GM18907 (cell line): Measurements from ENCODE around the gene CXCR5.

Experiments
- ATAC-seq: cut with Tn5 transposase; IDR thresholded peaks from one replicate; pipeline ENCODE4 v1.9.1; 2021; ENCODE audit warnings: mild to moderate bottlenecking, moderate library complexity; ENCODE audit not compliant: unreplicated experiment

Gene CXCR5

DNA sequence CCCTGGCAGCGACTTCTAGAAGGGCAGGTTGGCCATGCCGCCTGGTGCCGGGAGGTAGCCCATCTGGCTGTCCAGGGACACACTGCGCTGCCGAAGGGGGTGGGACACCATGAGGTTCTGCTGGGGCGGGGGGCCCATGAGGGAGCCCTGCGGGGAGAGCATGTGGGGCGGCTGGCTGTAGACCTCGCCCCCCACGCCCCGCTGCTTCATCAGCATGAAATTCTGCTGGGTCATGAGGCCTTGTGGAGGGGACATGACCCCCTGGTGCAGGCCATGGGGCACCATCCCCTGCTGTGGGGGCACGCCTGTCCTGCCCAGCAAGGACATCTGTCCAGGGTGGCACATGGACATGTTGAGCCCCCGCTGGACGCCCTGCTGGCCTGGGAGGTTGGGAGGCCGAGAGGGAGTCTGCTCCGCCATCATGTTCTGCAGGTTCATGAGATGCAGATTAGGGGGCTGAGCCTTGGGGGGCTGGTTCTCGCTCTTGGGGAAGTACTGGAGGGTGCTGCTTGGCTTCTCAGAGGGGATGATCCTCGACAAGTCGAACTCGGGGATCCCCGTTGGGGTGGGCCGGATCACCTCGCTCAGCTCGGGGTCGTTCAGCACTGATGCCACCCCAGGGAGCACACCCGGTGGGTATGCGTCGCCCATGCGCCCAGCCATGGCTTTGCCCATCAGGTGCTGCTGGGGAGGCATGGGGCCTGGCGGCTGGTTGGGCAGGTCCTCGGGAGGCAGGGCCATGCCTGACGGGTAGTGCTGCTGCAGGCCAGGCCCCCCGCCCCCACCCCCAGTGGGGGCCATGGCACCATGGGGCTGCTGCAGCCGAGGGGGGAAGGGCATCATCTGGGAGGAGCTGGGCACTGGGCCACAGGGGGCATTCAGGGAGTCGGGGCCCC lies 15.0 kb downstream of the CXCR5 start:
- no peak for ATAC-seq

DNA sequence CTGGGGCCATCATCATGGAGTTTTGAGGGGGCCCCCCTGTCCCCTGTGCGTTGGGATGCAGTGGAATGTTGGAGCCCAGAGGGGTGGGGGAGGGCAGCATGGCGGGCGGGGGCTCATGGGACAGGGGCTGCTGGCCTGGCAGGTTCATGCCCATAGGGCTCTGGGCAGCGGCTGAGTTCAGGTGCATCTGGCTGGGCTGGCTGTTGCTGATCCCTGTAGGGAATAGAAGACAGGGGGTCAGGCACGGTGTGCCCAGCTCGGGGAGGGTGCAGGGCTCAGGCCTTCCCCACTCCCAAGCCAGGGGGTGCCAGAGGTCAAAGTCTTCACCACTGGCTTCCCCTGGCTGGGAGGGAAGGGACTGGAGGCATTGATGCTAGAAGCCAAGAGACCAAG lies 15.6 kb downstream of the CXCR5 start:
- no peak for ATAC-seq

DNA sequence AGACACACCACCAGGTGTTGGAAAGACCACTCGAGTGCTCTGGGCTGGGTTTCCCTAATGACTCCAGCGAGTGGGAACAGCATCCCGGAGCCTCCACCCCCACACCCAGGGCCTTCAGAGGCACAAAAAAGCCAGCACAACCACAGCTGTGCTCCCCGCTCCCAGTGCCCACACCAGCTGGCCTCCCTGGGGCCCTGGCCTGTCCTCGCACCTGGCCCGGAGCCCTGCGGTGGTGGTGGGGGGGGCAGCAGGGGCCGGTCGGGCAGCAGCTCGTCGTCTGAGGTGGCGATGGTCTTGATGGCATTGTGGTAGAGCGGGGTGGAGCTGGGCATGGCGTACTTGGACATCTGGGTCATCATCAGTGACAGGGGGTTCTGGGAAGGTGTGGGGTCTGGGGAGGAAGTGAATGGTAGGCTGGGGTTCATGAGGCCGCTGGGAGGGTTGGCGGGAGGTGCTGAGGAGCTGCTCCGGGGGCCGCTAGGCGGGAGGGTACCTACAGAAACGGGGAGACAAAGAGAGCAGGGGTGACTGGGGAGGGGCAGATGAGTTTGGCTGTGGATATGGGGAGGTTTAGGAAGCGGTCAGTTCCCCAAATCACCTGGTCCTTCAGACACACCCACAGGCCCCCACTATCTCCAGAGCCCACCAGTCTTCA lies 16.1 kb downstream of the CXCR5 start:
- no peak for ATAC-seq

DNA sequence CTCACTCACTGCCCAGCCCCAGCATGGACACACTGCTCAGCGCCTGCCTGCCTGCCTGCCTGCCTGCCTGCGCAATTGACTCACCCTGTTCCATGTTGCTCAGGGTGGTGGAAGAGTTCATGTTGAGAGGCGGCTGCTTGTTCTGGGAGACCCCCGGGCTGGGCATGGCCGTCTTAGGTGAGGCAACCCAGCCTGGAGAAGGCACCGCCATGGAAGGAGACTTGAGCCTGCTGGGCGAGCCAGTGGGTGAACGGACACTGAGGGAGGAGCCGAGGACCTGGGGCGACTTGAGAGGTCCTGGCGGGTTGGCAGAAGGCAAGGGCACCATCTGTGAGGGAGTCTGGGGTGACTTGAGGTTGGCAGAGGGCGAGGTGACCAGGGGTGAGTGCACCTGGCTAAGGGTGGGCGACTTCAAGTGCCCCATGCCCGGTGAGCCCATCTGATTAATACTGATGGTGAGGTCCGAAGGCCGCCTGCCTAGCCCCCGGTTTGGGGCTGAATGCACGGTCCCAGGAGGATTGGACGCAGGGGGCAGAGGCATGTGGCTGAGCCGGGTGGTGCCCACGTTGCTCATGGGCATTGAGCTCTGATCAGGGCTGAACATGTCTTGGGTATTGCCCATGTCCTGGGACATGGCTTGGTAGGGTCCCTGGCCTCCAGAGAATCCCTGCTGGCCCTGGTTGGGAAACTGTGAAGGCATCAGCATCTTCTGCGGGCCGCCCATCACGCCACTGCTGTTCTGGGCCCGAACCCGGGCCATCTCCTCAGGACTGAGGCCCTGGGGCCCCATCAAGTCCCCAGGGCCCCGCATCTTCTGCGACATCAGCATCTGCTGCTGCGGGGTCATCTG lies 17.1 kb downstream of the CXCR5 start:
- ATAC-seq: no peak

DNA sequence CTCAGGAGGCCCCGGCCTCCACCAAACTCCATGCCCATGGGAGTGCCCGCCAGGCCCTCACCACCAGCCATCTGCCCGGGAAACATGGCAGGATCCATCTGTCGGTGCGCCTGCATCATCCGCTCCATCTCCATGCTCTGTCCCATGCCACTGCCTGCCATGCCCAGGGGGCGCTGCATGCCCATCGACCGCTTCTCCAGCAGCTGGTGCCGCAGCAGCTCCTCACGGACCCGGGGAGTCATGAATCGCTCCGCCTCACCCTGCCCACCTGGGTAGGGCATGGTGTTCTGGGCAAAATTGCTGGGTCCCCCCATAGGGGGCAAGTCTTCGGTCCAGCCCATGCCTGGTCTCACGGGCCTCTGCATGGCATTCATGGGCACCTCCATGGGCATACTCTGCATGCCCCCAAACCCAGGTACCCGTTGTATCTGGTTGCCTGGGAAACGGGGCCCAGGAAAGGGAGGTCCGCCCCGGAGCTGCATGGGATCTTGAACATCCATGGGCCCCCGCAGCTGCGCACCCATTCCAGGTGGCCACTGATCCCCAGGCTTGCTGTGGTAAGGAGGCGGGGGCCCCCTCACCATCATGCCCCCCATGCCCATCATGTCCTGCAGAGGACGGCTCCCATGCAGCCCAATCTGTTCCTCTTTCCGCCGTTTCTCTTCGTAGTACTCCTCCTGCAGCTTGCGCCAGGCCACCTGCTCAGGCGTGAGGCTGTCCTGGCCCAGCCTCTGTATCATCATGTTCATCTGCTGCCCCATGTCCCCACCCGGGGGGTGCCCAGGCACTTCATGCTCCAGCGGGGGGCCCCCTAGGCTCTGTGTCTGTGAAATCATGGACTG lies 18.0 kb downstream of the CXCR5 start:
- no peak for ATAC-seq

DNA sequence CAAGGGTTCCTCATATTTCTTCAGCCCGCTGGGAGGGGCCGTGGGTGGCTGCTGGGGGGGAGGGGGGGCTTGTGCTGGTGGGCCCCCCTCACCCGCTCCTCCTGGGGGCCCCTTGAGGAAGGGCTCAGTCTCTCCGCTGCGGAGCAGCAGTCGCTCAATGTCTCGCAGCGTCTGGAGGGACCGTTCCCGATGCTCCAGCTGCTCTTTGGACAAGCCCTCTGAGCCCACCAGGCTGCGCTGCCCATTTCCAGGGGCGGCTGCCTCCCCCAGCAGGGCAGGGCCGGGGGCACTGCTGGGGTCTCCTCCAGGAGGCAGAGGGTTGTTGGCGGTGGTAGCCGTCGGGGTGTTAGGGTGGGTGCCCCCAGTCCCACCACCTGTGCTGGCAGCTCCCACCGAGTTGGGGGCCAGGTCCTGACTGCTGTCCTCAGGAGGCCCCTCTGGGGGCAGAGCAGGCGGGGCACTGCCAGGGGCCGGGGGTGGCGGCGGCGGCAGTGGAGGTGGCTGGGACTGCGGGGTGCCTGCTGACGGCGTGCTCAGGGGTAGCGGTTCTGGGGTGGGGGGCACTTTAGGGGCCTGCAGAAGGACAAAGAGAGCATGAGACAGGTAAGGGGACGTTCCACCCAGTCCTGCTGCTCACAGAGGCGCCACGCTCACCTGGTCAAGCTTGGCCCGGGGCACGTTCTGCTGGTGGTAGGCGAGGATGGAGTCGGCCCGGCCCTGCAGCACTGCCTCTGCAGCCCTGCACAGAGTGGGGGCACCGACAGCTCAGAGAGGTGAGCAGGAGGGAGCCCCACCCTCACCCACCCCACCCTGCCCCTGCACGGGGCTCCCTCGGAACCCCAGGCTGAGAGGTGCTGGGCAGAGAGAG lies 18.9 kb downstream of the CXCR5 start:
- ATAC-seq: no peak

DNA sequence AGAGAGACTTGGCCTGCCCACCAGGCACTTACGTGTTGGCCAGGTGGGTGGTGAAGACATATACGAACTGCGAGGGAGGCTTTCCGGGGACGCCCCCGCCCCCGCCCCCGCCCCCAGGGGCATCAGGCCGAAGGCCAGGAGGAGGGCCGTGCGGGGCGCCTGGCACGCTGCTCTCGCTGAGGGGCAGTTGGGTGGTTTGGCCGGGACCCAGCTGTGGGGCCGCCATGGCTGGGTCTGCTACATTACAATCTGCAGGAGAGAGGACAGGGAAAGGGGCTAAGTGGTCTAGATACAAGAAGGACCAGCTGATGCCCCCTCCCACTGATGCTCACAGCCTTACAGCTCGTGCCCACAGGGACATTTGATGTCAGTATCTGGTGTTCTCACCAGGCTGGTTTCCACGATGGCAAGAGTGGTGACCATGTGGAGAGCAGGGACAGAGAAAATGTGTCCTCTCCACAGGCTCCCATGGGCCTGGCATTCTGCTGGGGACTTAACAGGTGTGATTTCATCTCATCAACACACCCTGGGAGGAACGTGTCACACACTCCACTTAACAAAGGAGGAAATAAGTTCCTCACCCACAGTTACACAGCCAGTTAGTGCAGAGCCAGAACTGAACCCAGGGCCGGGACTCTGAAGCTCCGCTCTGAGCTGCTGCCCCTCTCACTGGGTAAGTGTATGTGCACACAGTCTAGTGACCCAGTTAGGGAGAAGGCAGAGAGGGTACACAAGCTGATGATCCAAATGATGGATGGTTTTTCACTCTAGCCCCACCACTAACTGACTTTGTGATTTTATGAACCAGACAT lies 19.7 kb downstream of the CXCR5 start:
- ATAC-seq: no peak

DNA sequence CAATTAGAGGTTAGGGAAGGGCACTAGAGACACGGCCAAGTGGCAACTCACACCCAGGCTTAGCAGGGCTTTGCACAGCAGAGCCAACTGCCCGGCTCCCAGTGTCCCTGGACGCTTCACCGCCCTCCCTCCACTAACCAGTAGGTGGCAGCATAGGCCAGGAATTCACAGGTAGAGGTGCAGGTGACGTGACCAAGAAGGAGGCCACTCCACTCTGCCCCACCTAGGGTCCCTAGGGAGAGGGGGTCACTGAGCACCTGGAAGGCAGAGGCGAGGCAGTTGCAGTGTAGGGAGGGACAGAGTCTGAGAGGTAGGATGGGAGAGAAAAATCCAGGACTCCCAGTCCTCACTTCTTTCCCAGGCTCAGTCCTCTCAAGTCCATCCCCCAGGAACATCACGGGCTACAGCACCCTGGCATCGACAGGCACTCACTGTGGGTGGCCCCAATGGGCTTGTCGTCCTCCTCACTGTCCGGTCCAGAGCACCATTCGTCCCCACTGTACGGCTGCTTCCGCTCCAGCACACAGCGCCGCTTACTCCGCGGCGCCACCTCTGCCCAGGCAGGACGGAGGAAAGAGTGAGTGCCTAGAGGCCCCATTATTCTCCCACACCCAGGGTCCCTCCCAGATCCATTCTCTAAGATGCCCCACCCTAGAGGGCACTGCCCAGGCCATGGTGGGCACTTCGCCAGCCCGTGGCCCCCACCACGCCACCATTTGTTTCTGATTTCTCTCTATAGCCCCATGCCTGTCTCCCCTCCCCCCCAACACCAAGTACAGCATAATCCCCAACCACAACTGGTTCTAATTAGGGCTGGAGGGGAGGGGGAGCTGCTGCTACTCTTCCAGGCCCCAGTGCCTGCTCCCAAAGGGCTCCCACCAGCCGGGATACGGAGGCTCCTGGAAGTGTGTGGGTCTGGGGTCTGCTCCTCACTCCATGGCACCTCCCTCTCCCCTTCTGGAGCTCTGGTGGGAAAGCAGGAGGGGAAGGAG lies 23.7 kb downstream of the CXCR5 start:
- peak; percentile 71 for ATAC-seq

DNA sequence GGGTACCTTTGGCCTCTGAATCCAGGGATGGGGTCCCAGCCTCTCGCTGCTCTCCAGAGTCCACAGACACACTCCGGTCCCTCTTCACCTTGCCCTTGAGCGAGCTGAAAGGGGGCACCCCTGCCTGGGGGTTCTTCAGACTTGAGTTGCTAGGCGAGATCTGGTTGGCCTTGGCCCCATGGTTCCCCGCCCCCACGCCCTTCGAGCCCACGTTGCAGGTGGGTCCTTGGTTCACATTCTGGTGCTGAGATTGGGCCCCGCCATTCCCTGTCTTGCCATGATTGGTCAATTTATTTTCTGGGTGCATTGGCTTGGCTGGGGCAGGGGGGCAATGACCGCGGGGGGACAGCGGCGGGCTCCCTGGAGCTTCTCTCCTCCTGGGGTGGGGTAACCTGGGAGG lies 24.6 kb downstream of the CXCR5 start:
- no peak for ATAC-seq

DNA sequence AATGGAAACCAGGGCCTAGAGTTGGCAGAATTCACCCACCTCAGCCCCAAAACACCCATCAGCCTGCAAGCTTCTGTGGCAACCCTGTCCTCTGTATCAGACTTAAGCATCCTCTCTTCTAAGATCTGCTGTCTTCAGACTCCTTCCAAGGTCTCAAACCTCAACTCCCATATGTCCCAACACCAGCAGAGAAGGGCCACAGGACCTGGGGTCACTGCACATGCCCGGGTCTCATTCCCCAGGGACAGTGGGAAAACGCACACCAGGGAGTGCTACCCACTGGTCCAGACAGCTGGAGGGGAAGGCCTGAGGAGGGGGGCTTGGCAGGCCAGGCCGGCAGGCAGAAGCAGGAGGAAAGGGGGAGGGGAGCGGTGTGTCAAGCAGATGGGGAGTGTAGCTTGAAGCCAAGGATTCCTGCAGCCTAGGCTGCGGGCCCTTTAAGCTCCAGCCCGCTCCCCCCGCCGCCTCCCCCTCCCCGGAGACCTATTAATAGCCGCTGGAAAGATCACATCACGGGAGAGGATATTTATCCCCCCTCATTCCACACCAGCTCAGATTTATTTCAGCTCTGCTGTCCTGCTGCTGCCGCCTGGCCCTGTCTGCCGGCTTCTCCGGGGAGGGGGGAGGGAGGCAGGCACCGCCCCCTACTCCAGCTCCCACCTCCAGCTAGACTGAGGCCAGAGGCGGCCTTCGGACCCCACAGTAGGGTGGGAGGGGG lies 25.4 kb downstream of the CXCR5 start:
- no peak for ATAC-seq

DNA sequence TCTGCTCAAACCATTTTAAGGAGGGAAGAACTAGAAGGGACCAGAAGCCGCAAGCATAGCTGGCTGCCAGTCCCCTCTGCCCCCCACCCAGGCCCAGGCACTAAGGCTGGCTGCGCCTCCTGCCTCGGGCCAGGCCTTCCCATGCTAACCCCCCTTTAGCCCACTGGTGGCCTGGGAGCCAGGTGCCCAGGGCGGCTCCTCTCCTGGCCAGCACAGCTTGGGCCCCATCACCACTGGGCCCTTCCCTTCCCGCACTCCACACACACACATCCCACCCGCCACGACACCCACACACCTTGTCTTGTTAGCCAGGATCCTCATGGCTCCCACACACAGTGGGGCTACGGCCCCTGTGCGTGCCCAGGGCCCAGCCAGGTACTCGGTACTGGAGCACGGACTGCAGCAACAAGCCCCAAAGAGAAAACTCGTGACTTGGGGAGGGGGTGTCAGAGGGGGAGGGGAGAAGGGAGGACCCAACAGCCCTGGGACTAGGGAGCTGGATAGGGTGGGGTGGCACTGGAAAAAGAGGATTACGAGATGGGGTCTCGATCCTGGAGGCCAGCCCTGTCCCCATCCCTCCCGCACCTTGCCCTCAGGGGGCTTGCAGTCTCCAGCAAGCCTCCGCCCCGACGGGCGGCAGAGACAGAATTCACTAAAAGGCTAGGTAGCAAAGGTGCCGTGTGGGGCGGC lies 26.1 kb downstream of the CXCR5 start:
- ATAC-seq: no peak

DNA sequence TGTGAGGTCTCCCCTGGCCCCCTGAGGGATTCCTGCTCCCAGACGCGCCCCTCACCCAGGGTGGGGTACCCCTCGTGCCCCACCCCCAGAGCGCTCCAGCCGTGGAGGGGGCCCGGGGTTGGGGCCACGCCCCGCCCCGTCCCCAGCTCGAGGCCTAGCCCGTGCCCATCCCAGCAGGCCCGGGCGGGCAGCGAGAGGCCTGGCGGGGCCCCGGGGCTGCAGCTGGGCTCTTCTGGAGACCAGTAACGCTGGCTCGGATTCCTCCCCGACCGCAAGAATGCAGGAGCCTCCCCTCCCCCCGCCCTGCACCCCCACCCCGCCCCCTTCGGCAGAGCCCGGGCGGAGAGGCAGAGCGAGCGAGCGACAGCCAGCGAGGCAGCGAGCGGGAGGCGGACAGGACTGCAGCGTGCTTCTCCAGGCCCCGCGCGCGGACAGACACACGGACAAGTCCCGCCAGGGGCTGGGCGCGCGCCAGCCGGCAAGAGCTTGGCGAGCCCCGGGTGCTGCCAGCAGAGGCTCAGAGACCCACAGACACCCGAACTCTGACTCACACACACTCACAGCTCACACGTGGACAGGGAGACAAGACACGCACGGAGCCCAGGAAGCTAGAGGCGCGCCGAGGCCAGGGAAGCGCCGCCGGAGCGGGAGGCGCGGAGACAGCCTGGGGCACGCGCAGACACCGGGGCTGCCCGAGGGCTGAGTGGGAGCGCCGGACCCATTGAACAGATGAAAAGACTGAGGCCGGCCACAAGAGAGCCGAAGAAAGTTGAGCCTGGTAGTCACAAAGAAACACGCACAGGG lies 26.8 kb downstream of the CXCR5 start:
- ATAC-seq: no peak

DNA sequence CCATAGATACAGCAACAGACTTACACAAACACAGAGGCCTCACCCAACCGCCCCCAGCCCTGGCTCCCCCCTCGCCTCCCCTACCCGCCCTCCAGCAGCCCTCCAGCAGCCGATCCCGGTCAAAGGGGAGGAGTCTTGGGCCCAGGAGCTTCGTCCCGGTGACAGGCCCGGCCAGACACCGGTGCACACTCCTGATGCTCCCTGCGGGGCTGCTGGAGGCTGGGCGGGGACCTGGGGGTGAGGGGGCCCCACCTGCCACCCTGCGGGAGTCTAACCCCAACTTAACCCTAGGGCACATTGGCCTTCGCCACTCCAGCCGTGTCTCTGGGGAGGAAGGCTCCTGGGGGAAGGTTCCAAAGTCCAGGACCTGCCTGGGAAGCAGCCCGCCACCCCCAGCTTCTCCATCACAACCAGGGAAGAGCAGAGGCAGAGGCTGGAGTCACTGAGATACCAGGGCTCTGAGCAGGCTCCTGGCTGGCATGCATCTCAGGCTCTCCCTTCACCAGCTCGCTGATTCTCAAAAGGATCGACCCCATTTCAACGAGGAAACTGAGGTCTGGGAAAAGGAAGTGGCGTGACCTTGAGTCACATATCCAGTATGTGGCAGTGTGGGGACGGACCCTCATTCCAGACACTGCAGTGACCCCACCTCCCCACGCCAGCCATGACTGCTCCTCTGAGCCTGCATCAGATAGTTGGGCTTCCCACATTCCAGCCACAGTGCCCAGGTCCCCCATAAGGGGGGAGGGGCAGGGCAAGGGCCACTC lies 27.6 kb downstream of the CXCR5 start:
- no peak for ATAC-seq

DNA sequence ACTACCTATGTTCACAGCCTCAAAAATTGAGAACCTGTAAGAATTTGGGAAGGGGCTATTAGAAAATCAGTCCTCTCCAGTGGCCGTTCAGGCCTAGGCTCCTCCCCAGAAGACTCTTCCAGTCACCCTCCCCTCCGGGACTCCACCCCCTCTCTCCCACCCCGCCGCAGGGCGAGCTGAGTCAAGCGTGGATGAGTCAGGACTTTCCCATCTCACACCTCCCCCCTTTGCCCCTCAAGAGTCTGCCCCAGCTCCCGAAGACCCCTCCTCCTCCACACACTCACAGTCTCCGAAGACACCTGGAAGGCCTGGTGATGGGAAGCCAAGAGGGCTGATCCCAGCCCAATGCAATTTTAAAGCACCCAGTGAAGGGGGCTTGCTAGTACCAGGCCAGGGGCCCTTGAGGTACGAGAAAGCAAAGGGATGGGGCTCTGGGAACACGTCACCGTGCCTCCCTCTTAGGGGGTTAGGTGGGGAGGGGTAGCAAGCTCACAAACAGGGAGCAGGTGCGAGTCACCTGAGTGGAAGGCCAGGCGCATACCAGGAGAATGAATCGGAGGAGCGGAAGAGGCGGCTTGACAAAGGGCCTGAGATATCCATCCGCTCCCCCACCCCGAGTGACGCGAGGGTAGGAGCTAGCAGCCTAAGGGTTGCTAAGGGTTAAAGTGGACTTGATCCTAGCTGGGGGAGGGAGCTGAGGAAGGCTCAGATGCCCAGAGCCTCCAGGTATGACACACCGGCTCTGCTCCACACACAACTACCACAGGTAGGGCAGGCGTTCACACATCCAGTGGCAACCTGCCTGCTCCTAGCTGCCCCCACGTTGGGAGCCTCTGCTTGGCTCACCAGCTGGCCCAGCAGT lies 28.4 kb downstream of the CXCR5 start:
- ATAC-seq: no peak
